HepG2 (cell line): ENCODE data around the gene NME8.

ENCODE experiments used
- BHLHE40 ChIP-seq: IDR thresholded peaks from 2 replicates; pipeline ENCODE4 v1.6.1; 2011; ENCODE audit warnings: low read length, improper control_type of control experiment
- CTCF ChIP-seq: sonication (generic); formaldehyde crosslinking; IDR thresholded peaks from 2 replicates; pipeline ENCODE4 v1.5.0; 2020; ENCODE audit warnings: mild to moderate bottlenecking, missing genetic modification reagents, moderate library complexity
- ETS1 ChIP-seq: sonication (generic); formaldehyde crosslinking; IDR thresholded peaks from 2 replicates; pipeline ENCODE4 v1.4.0; 2020; ENCODE audit warnings: missing genetic modification reagents
- EZH2 ChIP-seq: conservative IDR thresholded peaks from 2 replicates; pipeline ENCODE4 v1.6.1; 2012; ENCODE audit warnings: mild to moderate bottlenecking, low read depth, low read length, moderate library complexity
- NR2C2 ChIP-seq: sonication (generic); formaldehyde crosslinking; IDR thresholded peaks from 2 replicates; pipeline ENCODE4 v1.4.0; 2020; ENCODE audit warnings: missing genetic modification reagents, mild to moderate bottlenecking, moderate library complexity, borderline replicate concordance
- PBX3 ChIP-seq: sonication (generic); formaldehyde crosslinking; IDR thresholded peaks from 2 replicates; pipeline ENCODE4 v1.8.1; 2023; ENCODE audit warnings: missing genetic modification reagents, inconsistent platforms, borderline replicate concordance
- POLR2A ChIP-seq, 2 experiments: IDR thresholded peaks; 2 replicates each; pipeline ENCODE4 v1.6.1; 2011; ENCODE audit warnings: low read depth in 2 of 2, low read length in 2 of 2, mild to moderate bottlenecking in 1 of 2, moderate library complexity in 1 of 2; ENCODE audit not compliant: insufficient read depth in 1 of 2
- RAD21 ChIP-seq: fragments of 450-650 bp; formaldehyde crosslinking; IDR thresholded peaks from 2 replicates; pipeline ENCODE4 v1.5.0; 2020; ENCODE audit warnings: mild to moderate bottlenecking
- ZBTB4 ChIP-seq: sonication (generic); formaldehyde crosslinking; IDR thresholded peaks from 2 replicates; pipeline ENCODE4 v1.4.0; 2020; ENCODE audit warnings: missing genetic modification reagents, mild to moderate bottlenecking, borderline replicate concordance
- ZBTB40 ChIP-seq, 2 experiments: fragments of 450-650 bp in 1 of 2; sonication (generic) in 1 of 2; formaldehyde crosslinking in 1 of 2; IDR thresholded peaks; 2 replicates each; pipeline versions ENCODE4 v1.6.1 to v1.8.0; 2016 to 2022; ENCODE audit warnings: antibody characterized with exemption in 1 of 2, mild to moderate bottlenecking in 1 of 2, missing genetic modification reagents in 1 of 2
- ZNF274 ChIP-seq: sonication (generic); formaldehyde crosslinking; IDR thresholded peaks from 2 replicates; pipeline ENCODE4 v1.5.1; 2020; ENCODE audit warnings: mild to moderate bottlenecking, missing genetic modification reagents
- ZNF3 ChIP-seq: IDR thresholded peaks from 2 replicates; pipeline ENCODE4 v1.7.0; 2017; ENCODE audit warnings: inconsistent platforms

- TF ChIP-seq PBX3: no peak
- no peak for TF ChIP-seq NR2C2
- no peak for TF ChIP-seq POLR2A (IDR thresholded peaks at IDR 0.05; ENCODE audit: insufficient read depth in 1 of 2, low read depth in 2 of 2, low read length in 2 of 2)
- TF ChIP-seq ZBTB4: no peak
- TF ChIP-seq BHLHE40: no peak
- no peak for TF ChIP-seq EZH2
- no peak for TF ChIP-seq ZNF3 (CRISPR knock-in tag)
- no peak for TF ChIP-seq RAD21 (CRISPR knock-in tag)
- TF ChIP-seq ZNF274 (CRISPR knock-in tag): no peak
- TF ChIP-seq ZBTB40 (IDR thresholded peaks at IDR 0.05): no peak
- no peak for TF ChIP-seq ZBTB40 (CRISPR knock-in tag; IDR thresholded peaks at IDR 0.05)
- no peak for TF ChIP-seq CTCF (CRISPR knock-in tag)
- no peak for TF ChIP-seq ETS1 (CRISPR knock-in tag)
Observed at GRCh38 chr7:37944737-37945054, 96.3 kb downstream of the NME8 start.
